ENCODE results near the gene GRAMD2B.
"Not testable (repeated sequence)": the region's sequence is repeated elsewhere in the genome, so short reads cannot be mapped to it uniquely, and the experiment has no call there.

Gene GRAMD2B

DNA sequence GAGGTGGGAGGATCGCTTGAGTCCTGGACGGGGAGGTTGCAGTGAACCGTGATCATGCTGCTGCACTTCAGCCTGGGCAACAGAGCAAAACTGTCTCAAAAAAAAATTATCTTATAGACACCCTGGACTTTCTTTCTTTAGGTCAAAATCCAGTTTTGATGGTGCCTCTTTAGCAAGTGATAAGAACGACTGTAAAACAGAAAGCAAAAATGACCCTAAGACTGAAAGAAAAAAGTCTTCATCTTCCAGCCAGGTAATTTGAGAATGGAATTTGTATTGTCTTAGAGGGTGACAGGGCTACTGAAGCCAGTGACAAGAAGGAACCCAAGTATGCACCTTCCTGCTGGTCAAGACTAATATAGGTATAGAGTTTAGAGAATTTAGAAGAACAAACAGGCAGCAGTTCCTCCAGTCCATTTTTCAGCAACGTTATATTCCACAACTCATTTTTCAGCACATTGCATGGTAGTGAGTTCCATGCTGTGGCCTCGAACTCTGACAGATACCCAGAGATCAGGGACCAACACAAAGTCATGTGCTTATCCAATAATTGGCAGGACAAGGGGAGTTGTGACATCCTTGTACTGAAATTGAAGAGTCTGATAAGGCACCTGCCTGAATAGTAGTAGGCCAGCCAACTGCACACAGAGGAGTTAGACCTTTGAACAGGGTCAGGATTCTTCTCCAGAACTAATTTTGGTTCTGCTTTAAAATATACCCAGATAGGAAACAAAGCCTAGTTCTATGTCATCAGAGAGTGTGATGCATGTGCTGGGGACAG lies 46.5 kb downstream of the GRAMD2B start:
- H3K4me1 ChIP-seq (ENCODE audit: insufficient read depth, low read length), result peaks cover 8% of the 10 kb centered on the region
- H3K27me3 ChIP-seq (ENCODE audit: insufficient read depth, low read length), result peaks cover 21% of the 10 kb centered on the region
- H3K36me3 ChIP-seq (ENCODE audit: insufficient read depth, low read depth, low read length), result peaks cover 23% of the 10 kb centered on the region
- no peak overlapping the region for H3K4me3 ChIP-seq (ENCODE audit: low read length)
- no peak overlapping the region for H3K9ac ChIP-seq (ENCODE audit: low read depth, low read length)
- H3K27ac ChIP-seq (ENCODE audit: low read length), result no peak overlapping the region
- H3K9me3 ChIP-seq (ENCODE audit: insufficient read depth, low read depth, low read length), result no peaks in the 10 kb centered on the region

- not testable (repeated sequence) for H3K27ac ChIP-seq (ENCODE audit: low read length); H3K4me1 ChIP-seq (ENCODE audit: insufficient read depth, low read length); H3K9me3 ChIP-seq (ENCODE audit: insufficient read depth, low read depth, low read length); H3K4me3 ChIP-seq (ENCODE audit: low read length); H3K9ac ChIP-seq (ENCODE audit: low read depth, low read length)
- H3K36me3 ChIP-seq (ENCODE audit: insufficient read depth, low read depth, low read length), result peaks cover 26% of the 10 kb centered on the region
- peaks cover 13% of the 10 kb centered on the region for H3K27me3 ChIP-seq (ENCODE audit: insufficient read depth, low read length)
Measured at GRCh38 chr5:126470529-126470928, 47.3 kb downstream of the GRAMD2B start.

GRCh38 chr5:126471247-126471646 lies 48.0 kb downstream of the GRAMD2B start:
- peaks cover 26% of the 10 kb centered on the region for H3K36me3 ChIP-seq (ENCODE audit: insufficient read depth, low read depth, low read length)
- H3K4me3 ChIP-seq (ENCODE audit: low read length), result no peak overlapping the region
- peaks cover 6% of the 10 kb centered on the region for H3K27me3 ChIP-seq (ENCODE audit: insufficient read depth, low read length)
- peaks cover 8% of the 10 kb centered on the region for H3K4me1 ChIP-seq (ENCODE audit: insufficient read depth, low read length)
- H3K27ac ChIP-seq (ENCODE audit: low read length), result no peak overlapping the region
- H3K9ac ChIP-seq (ENCODE audit: low read depth, low read length), result no peak overlapping the region
- H3K9me3 ChIP-seq (ENCODE audit: insufficient read depth, low read depth, low read length), result no peaks in the 10 kb centered on the region

GRCh38 chr5:126471875-126472537 lies 48.8 kb downstream of the GRAMD2B start:
- Histone ChIP-seq H3K36me3 (ENCODE audit: insufficient read depth, low read depth, low read length) (peaks cover 22% of the 10 kb centered on the region), H3K4me3 (ENCODE audit: low read length) (no peak overlapping the region), H3K27ac (ENCODE audit: low read length) (no peak overlapping the region), H3K4me1 (ENCODE audit: insufficient read depth, low read length) (peaks cover 8% of the 10 kb centered on the region), H3K9me3 (ENCODE audit: insufficient read depth, low read depth, low read length) (no peaks in the 10 kb centered on the region), H3K9ac (ENCODE audit: low read depth, low read length) (no peak overlapping the region), H3K27me3 (ENCODE audit: insufficient read depth, low read length) (no peaks in the 10 kb centered on the region; the same call in 1 of the 2 replicates)

DNA sequence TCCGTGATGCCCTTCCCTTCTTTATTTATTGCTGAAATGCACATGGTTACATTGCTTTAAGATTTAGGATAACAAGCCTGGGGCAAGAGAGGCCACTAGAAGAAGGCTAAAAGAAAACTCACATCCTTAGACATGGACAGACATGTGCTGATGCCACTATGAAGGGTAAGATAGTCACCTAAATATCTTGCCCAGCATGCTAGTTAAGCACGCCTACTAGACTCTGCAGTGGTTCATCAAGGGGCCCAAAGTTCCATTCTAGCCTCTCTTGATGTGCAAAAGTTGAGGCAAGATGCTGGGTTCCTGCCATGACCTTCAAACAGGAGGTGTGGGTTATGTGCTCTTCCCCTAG lies 49.3 kb downstream of the GRAMD2B start:
- Histone ChIP-seq H3K9ac (ENCODE audit: low read depth, low read length) (no peak overlapping the region), H3K27me3 (ENCODE audit: insufficient read depth, low read length) (no peaks in the 10 kb centered on the region), H3K27ac (ENCODE audit: low read length) (no peak overlapping the region), H3K4me1 (ENCODE audit: insufficient read depth, low read length) (peaks cover 8% of the 10 kb centered on the region), H3K36me3 (ENCODE audit: insufficient read depth, low read depth, low read length) (peaks cover 22% of the 10 kb centered on the region), H3K9me3 (ENCODE audit: insufficient read depth, low read depth, low read length) (no peaks in the 10 kb centered on the region), H3K4me3 (ENCODE audit: low read length) (no peak overlapping the region)

- H3K9me3 ChIP-seq (ENCODE audit: insufficient read depth, low read depth, low read length), result no peaks in the 10 kb centered on the region
- no peak overlapping the region for H3K4me3 ChIP-seq (ENCODE audit: low read length)
- no peak overlapping the region for H3K27ac ChIP-seq (ENCODE audit: low read length)
- H3K36me3 ChIP-seq (ENCODE audit: insufficient read depth, low read depth, low read length), result peaks cover 46% of the 10 kb centered on the region
- no peaks in the 10 kb centered on the region for H3K27me3 ChIP-seq (ENCODE audit: insufficient read depth, low read length)
- H3K4me1 ChIP-seq (ENCODE audit: insufficient read depth, low read length), result peaks cover 3% of the 10 kb centered on the region
- H3K9ac ChIP-seq (ENCODE audit: low read depth, low read length), result no peak overlapping the region
Measured at GRCh38 chr5:126477294-126478117, 54.3 kb downstream of the GRAMD2B start.

GRCh38 chr5:126479810-126480209 lies 56.6 kb downstream of the GRAMD2B start:
- no peak overlapping the region for H3K27ac ChIP-seq (ENCODE audit: low read length)
- H3K36me3 ChIP-seq (ENCODE audit: insufficient read depth, low read depth, low read length), result peaks cover 53% of the 10 kb centered on the region

DNA sequence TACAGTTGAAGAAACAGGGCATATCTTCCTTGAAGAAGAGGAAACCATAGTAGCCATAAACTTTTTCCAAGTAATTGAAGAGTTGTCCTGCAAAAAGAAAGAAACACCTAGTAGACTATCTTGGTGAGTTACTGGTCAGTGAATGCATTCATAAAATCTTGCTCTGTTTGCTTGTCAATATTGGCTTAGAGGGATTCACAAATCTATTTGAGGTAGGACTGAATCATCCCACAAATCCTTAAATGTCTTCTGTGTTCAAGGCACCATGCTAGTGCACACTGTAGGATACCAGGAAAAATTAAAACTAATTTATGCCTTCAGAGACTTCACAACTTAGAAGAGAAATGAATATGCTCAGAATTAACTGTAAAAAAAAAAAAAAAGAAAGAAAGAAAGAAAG lies 57.6 kb downstream of the GRAMD2B start:
- Histone ChIP-seq H3K36me3 (ENCODE audit: insufficient read depth, low read depth, low read length) (peaks cover 61% of the 10 kb centered on the region), H3K27me3 (ENCODE audit: insufficient read depth, low read length) (no peaks in the 10 kb centered on the region), H3K4me1 (ENCODE audit: insufficient read depth, low read length) (no peaks in the 10 kb centered on the region), H3K9me3 (ENCODE audit: insufficient read depth, low read depth, low read length) (no peaks in the 10 kb centered on the region), H3K27ac (ENCODE audit: low read length) (no peak overlapping the region), H3K4me3 (ENCODE audit: low read length) (no peak overlapping the region), H3K9ac (ENCODE audit: low read depth, low read length) (no peak overlapping the region)

More at GRCh38 chr5:126479810-126480209, 56.6 kb downstream of the GRAMD2B start:
- Histone ChIP-seq H3K9me3 (ENCODE audit: insufficient read depth, low read depth, low read length) (no peaks in the 10 kb centered on the region), H3K4me1 (ENCODE audit: insufficient read depth, low read length) (no peaks in the 10 kb centered on the region), H3K27me3 (ENCODE audit: insufficient read depth, low read length) (no peaks in the 10 kb centered on the region), H3K9ac (ENCODE audit: low read depth, low read length) (no peak overlapping the region), H3K4me3 (ENCODE audit: low read length) (no peak overlapping the region)

DNA sequence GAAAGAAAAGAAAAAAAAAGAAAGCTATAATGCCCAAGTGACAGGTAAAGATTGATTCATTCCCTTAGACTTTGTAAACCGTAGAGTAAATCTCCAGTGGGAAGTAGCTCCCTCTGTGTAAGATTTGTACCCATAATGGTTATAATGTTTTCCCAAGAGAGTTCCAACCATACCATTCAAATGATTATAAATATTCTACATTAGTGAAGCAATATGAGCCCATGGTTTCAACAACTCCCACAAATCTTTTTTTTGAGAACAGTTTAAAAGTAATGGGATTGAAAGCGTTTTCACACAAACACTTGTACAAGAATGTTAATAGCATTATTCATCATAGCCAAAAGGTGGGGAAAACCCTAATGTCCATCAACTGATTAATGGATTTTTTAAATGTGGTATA lies 58.0 kb downstream of the GRAMD2B start:
- Histone ChIP-seq H3K27me3 (ENCODE audit: insufficient read depth, low read length) (no peaks in the 10 kb centered on the region), H3K27ac (ENCODE audit: low read length) (no peak overlapping the region), H3K4me1 (ENCODE audit: insufficient read depth, low read length) (no peaks in the 10 kb centered on the region), H3K9me3 (ENCODE audit: insufficient read depth, low read depth, low read length) (no peaks in the 10 kb centered on the region), H3K36me3 (ENCODE audit: insufficient read depth, low read depth, low read length) (peaks cover 65% of the 10 kb centered on the region), H3K9ac (ENCODE audit: low read depth, low read length) (no peak overlapping the region), H3K4me3 (ENCODE audit: low read length) (no peak overlapping the region)

- no peak overlapping the region for H3K27ac ChIP-seq (ENCODE audit: low read length)
- H3K9me3 ChIP-seq (ENCODE audit: insufficient read depth, low read depth, low read length), result no peaks in the 10 kb centered on the region
- H3K36me3 ChIP-seq (ENCODE audit: insufficient read depth, low read depth, low read length), result peaks cover 79% of the 10 kb centered on the region
- no peak overlapping the region for H3K4me3 ChIP-seq (ENCODE audit: low read length)
- no peaks in the 10 kb centered on the region for H3K27me3 ChIP-seq (ENCODE audit: insufficient read depth, low read length)
- no peaks in the 10 kb centered on the region for H3K4me1 ChIP-seq (ENCODE audit: insufficient read depth, low read length)
- H3K9ac ChIP-seq (ENCODE audit: low read depth, low read length), result no peak overlapping the region
Measured at GRCh38 chr5:126482591-126482990, 59.4 kb downstream of the GRAMD2B start.

DNA sequence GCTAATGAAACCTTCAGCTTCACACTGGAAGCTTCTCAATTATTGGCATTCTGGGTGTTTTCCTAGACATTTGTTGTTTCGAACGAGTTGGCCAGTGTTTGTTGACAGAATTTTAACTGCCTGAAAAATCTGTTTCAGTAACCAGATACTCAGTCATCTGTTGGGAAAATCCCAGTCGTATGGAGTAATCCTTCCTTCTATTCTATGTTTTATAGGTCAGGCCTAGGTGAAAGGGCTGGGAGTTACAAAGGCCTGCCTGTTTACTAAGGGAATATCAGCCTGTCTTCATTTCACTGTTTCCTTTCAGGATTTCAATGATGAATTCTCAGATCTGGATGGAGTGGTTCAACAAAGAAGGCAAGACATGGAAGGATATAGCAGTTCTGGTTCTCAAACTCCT lies 59.9 kb downstream of the GRAMD2B start:
- Histone ChIP-seq H3K9ac (ENCODE audit: low read depth, low read length) (no peak overlapping the region), H3K27ac (ENCODE audit: low read length) (no peak overlapping the region), H3K4me1 (ENCODE audit: insufficient read depth, low read length) (no peaks in the 10 kb centered on the region), H3K36me3 (ENCODE audit: insufficient read depth, low read depth, low read length) (peaks cover 84% of the 10 kb centered on the region), H3K4me3 (ENCODE audit: low read length) (no peak overlapping the region), H3K9me3 (ENCODE audit: insufficient read depth, low read depth, low read length) (no peaks in the 10 kb centered on the region), H3K27me3 (ENCODE audit: insufficient read depth, low read length) (no peaks in the 10 kb centered on the region)
